Neuronal stem cell (in vitro differentiated cells): ENCODE results near the gene ASMT.

Source experiments
- DNase-seq: peaks from one replicate; pipeline ENCODE4 v3.0.0-alpha.2; 2013; ENCODE audit warnings: low spot score
- H2AFZ ChIP-seq: one replicate; pipeline ENCODE4 v1.6.1; 2013; ENCODE audit warnings: mild to moderate bottlenecking, low read length, inconsistent platforms
- H2AK5ac ChIP-seq: 2 replicates; pipeline ENCODE4 v1.6.1; 2013; ENCODE audit warnings: low read depth, mild to moderate bottlenecking, inconsistent platforms, low read length, moderate library complexity, mixed read lengths
- H2BK120ac ChIP-seq: 2 replicates; pipeline ENCODE4 v1.6.1; 2013; ENCODE audit warnings: low read depth, mild to moderate bottlenecking, inconsistent platforms, low read length, moderate library complexity, mixed read lengths
- H2BK12ac ChIP-seq: one replicate; pipeline ENCODE4 v1.6.1; 2013; ENCODE audit warnings: low read length, inconsistent platforms
- H2BK15ac ChIP-seq: 2 replicates; pipeline ENCODE4 v1.6.1; 2013; ENCODE audit warnings: mild to moderate bottlenecking, low read length, inconsistent platforms, mixed read lengths
- H2BK5ac ChIP-seq: one replicate; pipeline ENCODE4 v1.6.1; 2013; ENCODE audit warnings: inconsistent platforms, mild to moderate bottlenecking, low read length, moderate library complexity
- H3K14ac ChIP-seq: one replicate; pipeline ENCODE4 v1.6.1; 2013; ENCODE audit warnings: low read length, inconsistent platforms
- H3K18ac ChIP-seq: 2 replicates; pipeline ENCODE4 v1.6.1; 2013; ENCODE audit warnings: low read length, inconsistent platforms
- H3K23ac ChIP-seq: 2 replicates; pipeline ENCODE4 v1.6.1; 2013; ENCODE audit warnings: low read depth, mild to moderate bottlenecking, mixed read lengths, low read length, inconsistent platforms; ENCODE audit not compliant: poor library complexity
- H3K27ac ChIP-seq: replicated peaks from 3 replicates; pipeline ENCODE4 v1.5.1; 2013; ENCODE audit warnings: low read length, inconsistent platforms
- H3K27me3 ChIP-seq, 3 experiments: 2 replicates each; pipeline ENCODE4 v1.6.1; 2013; ENCODE audit warnings: low read length in 3 of 3, mild to moderate bottlenecking in 2 of 3, inconsistent platforms in 1 of 3, low read depth in 1 of 3, mixed read lengths in 1 of 3, moderate library complexity in 1 of 3; ENCODE audit not compliant: control insufficient read depth in 3 of 3, insufficient read depth in 3 of 3
- H3K36me3 ChIP-seq, 2 donors: replicated peaks in 1 of 2; 2 replicates each; pipeline ENCODE4 v1.6.1; 2013; ENCODE audit warnings: low read length in 2 of 2; ENCODE audit not compliant: control insufficient read depth in 2 of 2, insufficient read depth in 2 of 2
- H3K4ac ChIP-seq: 2 replicates; pipeline ENCODE4 v1.6.1; 2013; ENCODE audit warnings: inconsistent platforms, mild to moderate bottlenecking, low read length, moderate library complexity
- H3K4me1 ChIP-seq, 2 donors: 1 replicate in 1 of 2; 2 replicates in 1 of 2; pipeline ENCODE4 v1.6.1; 2013; ENCODE audit warnings: low read length in 2 of 2, low read depth in 1 of 2; ENCODE audit not compliant: control insufficient read depth in 2 of 2, insufficient read depth in 1 of 2
- H3K4me2 ChIP-seq: one replicate; pipeline ENCODE4 v1.6.1; 2013; ENCODE audit warnings: mild to moderate bottlenecking, low read length, inconsistent platforms; ENCODE audit not compliant: insufficient read depth, poor library complexity, severe bottlenecking
- H3K4me3 ChIP-seq, 2 donors: 2 replicates each; pipeline ENCODE4 v1.5.1; 2013; ENCODE audit warnings: low read length in 2 of 2, mild to moderate bottlenecking in 2 of 2, inconsistent platforms in 1 of 2, moderate library complexity in 1 of 2
- H3K79me1 ChIP-seq: one replicate; pipeline ENCODE4 v1.6.1; 2013; ENCODE audit warnings: low read depth, mild to moderate bottlenecking, inconsistent platforms, low read length, moderate library complexity
- H3K9ac ChIP-seq: one replicate; pipeline ENCODE4 v1.6.1; 2013; ENCODE audit warnings: mild to moderate bottlenecking, low read depth, low read length, inconsistent platforms; ENCODE audit not compliant: poor library complexity
- H3K9me3 ChIP-seq, 2 donors: replicated peaks in 1 of 2; 2 replicates each; pipeline versions ENCODE3 to v1.6.1; 2013; ENCODE audit warnings: low read length in 2 of 2, mild to moderate bottlenecking in 2 of 2, inconsistent platforms in 1 of 2, low read depth in 1 of 2, mixed read lengths in 1 of 2, moderate library complexity in 1 of 2; ENCODE audit not compliant: control insufficient read depth in 2 of 2, insufficient read depth in 1 of 2
- H4K8ac ChIP-seq: one replicate; pipeline ENCODE4 v1.6.1; 2013; ENCODE audit warnings: low read depth, mild to moderate bottlenecking, inconsistent platforms, low read length, moderate library complexity
- H4K91ac ChIP-seq: one replicate; pipeline ENCODE4 v1.6.1; 2013; ENCODE audit warnings: low read length, low read depth, mild to moderate bottlenecking, inconsistent platforms; ENCODE audit not compliant: poor library complexity
- WGBS, 2 donors: extraction: QIAGEN DNeasy Blood & Tissue Kit; methylation state at CpG; one replicate each; pipeline ENCODE4 v1.1.7; 2013; ENCODE audit warnings: missing lambda C conversion rate in 2 of 2, mixed read lengths in 1 of 2; ENCODE audit not compliant: insufficient read length in 2 of 2, insufficient replicate concordance in 1 of 2; ENCODE audit errors: extremely low coverage in 2 of 2; 5-methylcytosine and 5-hydroxymethylcytosine counted together

ASMT gene

DNA sequence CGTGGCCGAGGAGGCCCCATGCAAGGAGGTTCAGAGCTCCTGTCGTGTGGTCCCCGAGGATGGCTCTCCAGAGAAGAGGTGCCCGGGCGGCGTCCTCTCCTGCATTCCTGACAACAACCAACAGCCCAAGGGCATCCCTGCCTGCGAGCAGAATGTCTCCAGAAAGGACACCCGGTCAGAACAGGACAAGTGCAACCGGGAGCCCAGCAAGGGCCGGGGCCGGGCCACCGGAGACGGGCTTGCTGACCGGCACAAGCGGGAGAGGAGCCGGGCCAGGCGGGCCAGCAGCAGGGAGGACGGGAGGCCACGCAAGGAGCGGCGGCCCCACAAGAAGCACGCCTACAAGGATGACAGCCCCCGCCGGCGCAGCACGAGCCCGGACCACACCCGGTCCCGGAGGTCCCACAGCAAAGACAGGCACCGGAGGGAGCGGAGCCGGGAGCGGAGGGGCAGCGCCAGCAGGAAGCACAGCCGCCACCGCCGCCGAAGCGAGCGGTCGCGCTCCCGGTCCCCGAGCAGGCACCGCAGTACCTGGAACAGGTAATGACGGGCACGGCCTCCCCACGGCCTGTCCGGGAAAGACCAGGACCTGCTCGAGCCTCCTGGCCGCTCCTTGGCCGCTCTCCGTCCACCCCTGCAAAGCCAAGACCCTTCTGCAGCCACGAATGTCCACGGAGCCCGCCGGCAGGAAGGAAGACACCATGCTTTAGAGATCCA is 13.7 kb upstream of the ASMT start:
- Histone ChIP-seq H3K79me1 (peaks cover 30% of the 10 kb centered on the region), H3K4me2 (peak overlapping the region; percentile 11), H3K23ac (no peak overlapping the region), H3K4ac (no peak overlapping the region), H4K91ac (no peak overlapping the region), H3K9ac (no peak overlapping the region), H2BK15ac (no peak overlapping the region), H3K14ac (no peak overlapping the region), H2BK12ac (no peak overlapping the region), H3K27me3 (no peaks in the 10 kb centered on the region), H4K8ac (no peak overlapping the region), H3K36me3 (peaks cover 57 to 75% of the 10 kb centered on the region in 2 donors), H3K18ac (no peak overlapping the region), H3K4me1 (no peaks in the 10 kb centered on the region), H2BK120ac (no peak overlapping the region), H3K4me3 (no peak overlapping the region), H2BK5ac (no peak overlapping the region), H3K9me3 (peaks cover 4 to 6% of the 10 kb centered on the region in 2 donors), H2AFZ (no peak overlapping the region), H2AK5ac (no peak overlapping the region), H3K27ac (no peak overlapping the region)
- DNase-seq: no peak
- WGBS, 2 donors: no CpG with 5 or more reads among the region's 58 CpGs

DNA sequence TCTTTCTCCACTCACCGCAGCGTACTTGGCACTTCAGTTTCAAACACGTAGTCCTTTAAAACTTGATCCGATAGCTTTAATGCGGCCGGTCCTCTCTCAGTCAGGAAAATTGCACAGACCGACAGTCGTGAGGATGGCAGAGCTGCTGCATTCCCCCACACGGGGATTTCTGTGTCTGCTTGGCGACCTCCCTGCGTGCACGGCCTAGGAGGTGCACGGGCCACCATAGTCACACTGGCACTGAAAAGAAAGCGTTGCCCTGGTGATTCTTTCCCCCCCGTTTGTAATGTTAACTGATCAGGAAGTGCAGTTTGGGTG is 13.1 kb upstream of the ASMT start:
- H3K4me2 ChIP-seq: no peak overlapping the region
- H2AK5ac ChIP-seq: no peak overlapping the region
- no peak overlapping the region for H3K27ac ChIP-seq
- peaks cover 29% of the 10 kb centered on the region for H3K79me1 ChIP-seq
- no peak overlapping the region for H4K91ac ChIP-seq
- peaks cover 54 to 72% of the 10 kb centered on the region in 2 donors for H3K36me3 ChIP-seq
- H3K27me3 ChIP-seq: no peaks in the 10 kb centered on the region
- H2BK15ac ChIP-seq: no peak overlapping the region
- no peak overlapping the region for H3K9ac ChIP-seq
- H3K4me3 ChIP-seq: peak overlapping the region in 1 of 2 donors; percentile 53
- no peak overlapping the region for H2BK120ac ChIP-seq
- H3K9me3 ChIP-seq: peaks cover 4 to 6% of the 10 kb centered on the region in 2 donors
- no peak overlapping the region for H3K18ac ChIP-seq
- WGBS, 2 donors: no CpG with 5 or more reads among the region's 15 CpGs
- no peak overlapping the region for H3K14ac ChIP-seq
- no peak overlapping the region for H3K4ac ChIP-seq
- H3K4me1 ChIP-seq: no peaks in the 10 kb centered on the region
- H2AFZ ChIP-seq: no peak overlapping the region
- H2BK5ac ChIP-seq: no peak overlapping the region
- no peak overlapping the region for H3K23ac ChIP-seq
- no peak overlapping the region for H2BK12ac ChIP-seq
- no peak overlapping the region for H4K8ac ChIP-seq
- no peak for DNase-seq

DNA sequence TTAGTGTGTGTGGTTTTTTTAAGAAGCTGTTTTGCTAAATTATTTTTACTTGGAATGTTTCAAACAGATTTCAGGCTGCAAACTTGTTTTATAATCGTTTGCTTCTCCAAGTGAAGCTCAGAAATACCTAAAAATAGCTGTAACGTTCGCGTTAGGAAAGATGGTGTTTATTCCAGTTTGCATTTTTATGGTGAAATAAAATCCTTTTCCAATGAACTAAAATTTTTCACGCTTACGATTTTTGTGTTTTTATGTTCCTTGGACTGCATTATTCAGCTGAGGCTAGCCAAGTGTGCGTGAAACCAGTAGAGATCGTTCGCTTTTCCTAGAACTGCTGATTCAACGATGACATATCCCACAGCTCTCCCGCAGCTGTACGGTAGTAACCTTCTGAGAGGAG is 12.6 kb upstream of the ASMT start:
- no peak overlapping the region for H3K27ac ChIP-seq
- no peak for DNase-seq
- H3K4me1 ChIP-seq: no peaks in the 10 kb centered on the region
- H2BK12ac ChIP-seq: no peak overlapping the region
- no peak overlapping the region for H2AK5ac ChIP-seq
- no peak overlapping the region for H2BK5ac ChIP-seq
- WGBS, 2 donors: no CpG with 5 or more reads among the region's 12 CpGs
- H2BK15ac ChIP-seq: no peak overlapping the region
- H2AFZ ChIP-seq: no peak overlapping the region
- H4K91ac ChIP-seq: no peak overlapping the region
- H3K23ac ChIP-seq: no peak overlapping the region
- H3K4ac ChIP-seq: no peak overlapping the region
- H3K18ac ChIP-seq: no peak overlapping the region
- H3K79me1 ChIP-seq: peaks cover 27% of the 10 kb centered on the region
- no peak overlapping the region for H3K4me2 ChIP-seq
- H3K27me3 ChIP-seq: no peaks in the 10 kb centered on the region
- H3K9me3 ChIP-seq: peaks cover 4 to 5% of the 10 kb centered on the region in 2 donors
- H3K4me3 ChIP-seq: no peak overlapping the region
- H2BK120ac ChIP-seq: no peak overlapping the region
- no peak overlapping the region for H4K8ac ChIP-seq
- H3K9ac ChIP-seq: no peak overlapping the region
- no peak overlapping the region for H3K14ac ChIP-seq
- H3K36me3 ChIP-seq: peaks cover 49 to 66% of the 10 kb centered on the region in 2 donors

DNA sequence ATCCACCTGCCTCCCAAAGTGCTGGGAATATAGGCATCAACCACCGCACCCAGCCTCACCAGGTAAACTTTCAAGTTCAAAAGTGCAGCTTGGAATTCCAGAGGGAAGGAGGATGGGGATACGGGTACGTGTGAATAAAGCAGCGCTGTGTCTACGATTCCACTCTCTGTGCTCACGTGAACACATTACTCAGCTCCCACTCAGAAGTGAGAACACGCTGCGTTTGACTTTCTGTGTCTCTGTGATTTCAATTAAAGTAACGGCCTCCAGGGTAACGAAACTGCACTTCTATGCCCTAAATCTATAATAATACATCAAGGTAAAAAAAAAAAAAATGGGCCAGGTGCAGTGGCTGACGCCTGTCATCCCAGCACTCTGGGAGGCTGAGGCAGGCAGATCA is 8.4 kb upstream of the ASMT start:
- Histone ChIP-seq H3K4me2 (no peak overlapping the region), H3K4me3 (no peak overlapping the region), H3K4me1 (no peaks in the 10 kb centered on the region), H4K91ac (no peak overlapping the region), H3K9me3 (peaks cover 4 to 5% of the 10 kb centered on the region in 2 donors), H3K4ac (no peak overlapping the region), H4K8ac (no peak overlapping the region), H2BK5ac (no peak overlapping the region), H3K36me3 (peaks cover 13 to 24% of the 10 kb centered on the region in 2 donors), H2AK5ac (no peak overlapping the region), H3K18ac (no peak overlapping the region), H2AFZ (no peak overlapping the region), H2BK120ac (no peak overlapping the region), H3K27me3 (no peaks in the 10 kb centered on the region), H2BK12ac (no peak overlapping the region), H3K23ac (no peak overlapping the region), H3K27ac (no peak overlapping the region), H3K79me1 (peaks cover 3% of the 10 kb centered on the region), H3K14ac (no peak overlapping the region), H3K9ac (no peak overlapping the region), H2BK15ac (no peak overlapping the region)
- WGBS, 2 donors: no CpG with 5 or more reads among the region's 11 CpGs
- no peak for DNase-seq
